ENCODE results near the gene ZNF230.

GRCh38 chr19:43956827-43957226, 45.9 kb upstream of the ZNF230 start:
- no peak for TF ChIP-seq POLR2A (IDR thresholded peaks at IDR 0.05; ENCODE audit: low read depth)
- no peak for TF ChIP-seq CTCF (IDR thresholded peaks at IDR 0.05)
- no peak for TF ChIP-seq EP300 (IDR thresholded peaks at IDR 0.05)

Measured in esophagus muscularis mucosa (tissue), 4 donors.